Placental epithelial cell (primary cell): ENCODE results near the gene PRKAR2A. TPM values are rescaled to one million over a fixed set of nuclear protein-coding genes. Genes with fewer than 3 reads are reported as not detected.

Experiments
- total RNA-seq: library from RNA; depleted of rRNA; stranded (reverse); fragments of >200 nt; gene quantifications from 2 replicates; pipeline ENCODE4 v1.2.3, GENCODE V29; 2012

The PRKAR2A gene
- total RNA-seq = 32.2 and 67.3 TPM in 2 replicates

GRCh38 chr3:48847504-48848423, at the start of gene PRKAR2A:
Gene PRKAR2A (minus strand): TSS chr3:48847874. CDS start chr3:48847596, 278 bp downstream.

DNA sequence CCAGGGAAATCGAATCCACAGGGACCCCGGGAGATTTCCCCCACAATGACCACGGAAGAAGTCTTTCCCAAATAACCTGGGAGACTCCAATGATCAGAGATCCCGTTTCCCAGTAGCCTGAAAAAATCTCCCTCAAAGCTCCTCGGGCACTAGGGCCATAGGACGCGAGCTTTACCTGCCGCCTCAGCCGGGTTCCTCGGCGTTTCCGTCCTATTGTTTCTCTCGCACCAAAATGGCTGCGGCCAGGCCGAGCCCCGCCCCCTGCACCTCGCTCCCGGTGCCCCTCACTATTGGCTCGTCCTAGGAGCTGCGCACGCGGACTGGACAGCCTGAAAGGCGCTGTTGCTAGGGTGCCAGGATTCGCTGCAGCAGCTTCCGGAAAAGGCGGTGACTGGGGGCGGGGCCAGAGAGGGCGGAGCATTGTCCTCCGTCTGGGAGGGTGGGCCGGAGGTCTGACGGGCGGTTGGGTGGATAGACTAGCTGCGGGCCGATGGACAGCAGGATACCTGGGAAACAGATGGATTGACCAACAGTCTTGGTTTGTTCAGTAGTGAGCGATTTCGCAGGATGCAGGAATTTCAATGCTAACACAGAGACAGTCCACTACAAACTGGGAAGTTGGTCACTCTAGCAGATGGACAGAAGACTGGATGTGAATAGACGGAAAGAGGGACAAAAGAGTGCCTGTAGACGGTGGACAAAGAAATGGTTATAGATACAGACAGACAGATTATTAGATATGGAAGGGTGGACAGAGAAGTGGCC, 130.5 kb downstream of the PRKAR2A start, which contains the start of gene IP6K2:
IP6K2 (minus strand) TSS at position 240 of the 765 bp plus-strand sequence. CDS start 21,930 bp downstream, outside the sequence.

Other genes with a start within 250 kb of the PRKAR2A start
- 380 and 765 TPM in 2 replicates for gene UQCRC1, start 238.2 kb downstream of the PRKAR2A start, total RNA-seq
- 0.39 TPM in 1 of 2 replicates, not detected in the other for gene TMEM89, start 226.1 kb downstream of the PRKAR2A start, total RNA-seq
- gene SLC26A6, start 212.4 kb downstream of the PRKAR2A start, total RNA-seq = 44.0 and 52.7 TPM in 2 replicates
- 1.6 and 2.4 TPM in 2 replicates for gene CELSR3, start 185.0 kb downstream of the PRKAR2A start, total RNA-seq
- 11.4 and 15.3 TPM in 2 replicates for gene NCKIPSD, start 162.0 kb downstream of the PRKAR2A start, total RNA-seq
- gene IP6K2, start 130.7 kb downstream of the PRKAR2A start, total RNA-seq = 69.5 and 105 TPM in 2 replicates
- 9.4 and 16.1 TPM in 2 replicates for gene SLC25A20, start 51.0 kb upstream of the PRKAR2A start, total RNA-seq
- 54.8 and 55.4 TPM in 2 replicates for gene ARIH2, start 71.0 kb upstream of the PRKAR2A start, total RNA-seq
- 14.3 and 16.9 TPM in 2 replicates for gene P4HTM, start 142.4 kb upstream of the PRKAR2A start, total RNA-seq
- gene WDR6, start 159.5 kb upstream of the PRKAR2A start, total RNA-seq = 118 and 160 TPM in 2 replicates
- 40.8 and 63.5 TPM in 2 replicates for gene DALRD3, start 170.7 kb upstream of the PRKAR2A start, total RNA-seq
- 40.8 and 43.8 TPM in 2 replicates for gene NDUFAF3, start 174.2 kb upstream of the PRKAR2A start, total RNA-seq
- 357 and 479 TPM in 2 replicates for gene IMPDH2, start 181.5 kb upstream of the PRKAR2A start, total RNA-seq
- gene QRICH1, start 246.2 kb upstream of the PRKAR2A start, total RNA-seq = 135 and 173 TPM in 2 replicates